HG03066 (cell line): Measurements from ENCODE around the gene SLC45A1.

Experiments
- ATAC-seq: cut with Tn5 transposase; IDR thresholded peaks from one replicate; pipeline ENCODE4 v1.9.1; 2021; ENCODE audit warnings: low read depth; ENCODE audit not compliant: unreplicated experiment

The SLC45A1 gene

GRCh38 chr1:8351693-8352470, 34.0 kb downstream of the SLC45A1 start:
- no peak for ATAC-seq

- no peak for ATAC-seq
Observed at GRCh38 chr1:8352471-8352845, 34.5 kb downstream of the SLC45A1 start.

DNA sequence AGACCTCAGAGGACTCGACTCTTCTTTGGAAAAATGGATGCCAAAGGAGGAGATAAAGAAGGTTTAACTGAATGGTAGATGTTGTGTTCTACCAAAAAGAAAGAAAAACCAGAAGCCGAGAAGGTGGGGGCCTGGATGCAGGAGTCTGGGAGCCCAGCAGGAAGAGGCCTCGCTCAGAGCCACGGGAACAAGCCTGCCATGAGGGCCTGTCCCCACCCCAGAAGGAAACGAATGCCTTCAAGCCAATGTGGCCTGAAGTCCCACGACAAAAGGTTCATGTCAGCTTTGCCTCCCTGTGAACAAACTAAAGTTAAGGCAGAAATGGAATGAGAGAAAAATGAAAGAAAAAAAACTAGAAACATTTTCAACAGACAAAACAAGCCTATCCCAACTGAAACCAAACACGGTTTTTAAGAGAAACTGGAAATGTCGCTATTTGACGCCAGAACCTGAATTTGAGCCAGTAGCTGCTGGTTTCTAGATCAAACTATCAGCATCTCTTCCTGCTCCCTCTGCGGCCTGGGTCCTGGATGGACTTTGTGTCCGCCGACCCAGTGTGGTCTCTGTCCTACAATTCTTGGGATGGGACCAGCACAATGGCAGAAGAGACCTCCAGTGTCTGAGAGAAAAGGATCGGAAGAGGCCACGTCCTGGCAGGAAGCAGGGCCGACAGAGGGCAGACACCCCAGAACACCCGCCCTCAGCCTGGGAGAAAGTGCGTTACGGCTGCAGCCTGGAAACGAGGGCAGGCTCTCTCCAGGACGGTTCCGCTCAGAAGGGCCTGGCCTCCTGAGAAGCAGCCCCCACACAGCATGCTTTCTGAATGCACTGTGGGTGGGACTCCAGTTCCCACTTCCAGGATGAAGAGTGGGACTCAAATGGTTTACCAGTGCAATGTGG, 35.2 kb downstream of the SLC45A1 start:
- no peak for ATAC-seq

GRCh38 chr1:8354038-8354437, 36.1 kb downstream of the SLC45A1 start:
- no peak for ATAC-seq

GRCh38 chr1:8355439-8356255, 37.7 kb downstream of the SLC45A1 start:
- no peak for ATAC-seq

GRCh38 chr1:8356256-8357209, 38.6 kb downstream of the SLC45A1 start:
- ATAC-seq: no peak

GRCh38 chr1:8357329-8358101, 39.6 kb downstream of the SLC45A1 start:
- ATAC-seq: no peak

DNA sequence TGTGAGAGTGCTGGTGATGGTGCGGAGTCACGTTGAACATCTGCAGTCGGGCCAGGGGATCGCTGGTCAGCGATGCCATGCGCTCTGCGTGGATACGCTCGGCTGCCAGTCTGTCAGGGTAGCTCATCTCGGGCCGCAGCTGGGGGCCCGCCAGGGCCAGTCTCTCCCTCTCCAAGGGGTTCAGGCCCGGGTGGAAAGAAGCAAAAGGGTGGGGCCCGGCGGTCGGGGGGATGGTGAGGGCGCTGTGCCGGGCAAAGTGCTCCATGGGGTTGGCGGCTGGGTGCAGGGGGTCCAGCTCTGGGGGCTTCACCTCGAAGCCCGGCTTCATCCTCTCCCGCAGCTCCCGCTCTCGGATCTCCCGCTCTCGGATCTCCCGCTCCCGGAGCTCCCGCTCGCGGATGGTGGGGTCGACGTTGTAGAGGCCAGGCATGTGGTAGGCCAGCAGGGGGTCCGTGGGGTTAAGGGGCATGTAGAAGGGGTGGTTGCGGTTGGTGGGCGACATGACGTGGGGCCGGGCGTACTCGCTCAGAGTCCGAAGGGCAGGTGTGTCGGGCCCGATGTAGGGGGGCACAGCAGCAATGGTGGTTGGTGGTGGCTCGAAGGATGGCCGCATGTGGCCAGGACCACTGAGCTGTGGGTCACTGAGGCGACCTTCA, 40.5 kb downstream of the SLC45A1 start:
- ATAC-seq: no peak

DNA sequence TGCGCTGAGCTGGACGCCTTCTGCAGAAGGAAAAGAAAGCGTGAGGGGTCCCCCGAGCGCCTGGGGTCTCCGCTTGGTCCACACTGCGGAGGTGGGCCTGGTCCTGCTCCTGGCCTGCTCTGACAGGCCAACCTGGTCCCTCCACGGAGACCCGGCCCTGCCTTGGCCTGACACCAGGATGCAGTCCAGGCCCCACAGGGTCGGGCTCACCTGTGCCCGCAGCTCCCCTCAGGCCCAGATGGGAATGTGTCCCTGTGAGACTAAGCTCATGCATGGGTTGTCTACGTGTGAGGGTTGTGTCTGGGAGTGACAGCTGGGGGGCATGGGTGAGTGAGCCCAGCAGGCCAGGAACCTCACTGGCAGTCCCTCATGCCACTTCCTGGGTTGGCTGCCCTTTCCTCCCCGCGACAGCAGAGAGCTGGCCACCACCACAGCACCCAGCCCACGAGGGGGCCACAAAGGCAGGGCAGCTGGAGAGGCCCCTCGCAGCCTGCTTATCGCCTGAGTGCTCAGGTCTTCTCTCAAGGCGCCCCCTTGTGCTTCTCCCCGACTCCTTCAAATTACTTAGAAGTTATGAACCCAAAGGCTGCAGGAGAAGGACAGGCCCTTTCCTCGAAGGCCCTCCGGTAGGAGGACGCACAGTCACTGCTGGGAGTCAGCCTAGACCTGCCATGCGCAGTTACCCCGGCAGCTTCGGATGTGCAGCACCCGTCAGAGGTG, 41.1 kb downstream of the SLC45A1 start:
- ATAC-seq: no peak

DNA sequence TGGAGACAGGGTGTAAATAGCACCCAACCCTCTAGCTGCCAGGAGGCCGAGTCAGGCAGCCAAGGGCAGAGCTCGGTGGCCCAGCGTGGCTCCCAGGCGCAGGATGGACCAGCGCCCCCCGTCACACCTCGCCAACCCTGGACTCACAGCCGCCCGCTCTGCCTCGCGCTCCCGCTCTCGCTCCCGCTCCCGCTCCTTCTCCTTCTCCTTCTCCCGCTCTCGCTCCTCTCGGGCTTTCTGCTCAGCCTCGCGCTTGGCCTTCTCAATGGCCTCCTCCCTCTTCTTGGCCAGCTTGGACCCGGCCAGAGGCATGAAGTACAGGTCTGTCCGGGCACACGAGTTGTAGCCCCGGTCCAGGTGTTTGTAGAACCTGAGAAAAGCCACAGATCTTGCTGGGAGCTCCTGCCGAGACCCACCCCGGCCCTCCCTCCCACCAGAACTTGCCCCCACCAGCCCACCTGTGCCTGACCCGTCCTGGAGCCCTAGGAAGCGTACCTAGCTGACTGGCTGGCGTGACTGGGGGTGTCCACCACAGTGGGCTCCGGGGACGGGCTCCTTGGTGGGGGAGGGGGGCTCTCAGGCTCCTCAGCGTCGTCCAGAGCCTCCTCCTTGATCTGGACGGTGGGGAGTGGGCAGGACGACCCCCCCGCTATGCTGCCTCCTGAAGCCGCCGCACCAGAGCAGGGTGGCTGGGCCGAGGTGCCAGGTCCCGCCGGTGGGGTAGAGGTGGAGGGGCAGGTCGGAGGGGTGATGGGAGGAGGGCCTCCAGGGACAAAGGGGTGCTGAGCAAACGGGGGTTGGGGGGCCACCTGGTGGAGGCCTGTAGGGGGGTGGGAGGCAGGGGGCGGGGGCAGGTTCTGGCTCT, 41.9 kb downstream of the SLC45A1 start:
- ATAC-seq: no peak

DNA sequence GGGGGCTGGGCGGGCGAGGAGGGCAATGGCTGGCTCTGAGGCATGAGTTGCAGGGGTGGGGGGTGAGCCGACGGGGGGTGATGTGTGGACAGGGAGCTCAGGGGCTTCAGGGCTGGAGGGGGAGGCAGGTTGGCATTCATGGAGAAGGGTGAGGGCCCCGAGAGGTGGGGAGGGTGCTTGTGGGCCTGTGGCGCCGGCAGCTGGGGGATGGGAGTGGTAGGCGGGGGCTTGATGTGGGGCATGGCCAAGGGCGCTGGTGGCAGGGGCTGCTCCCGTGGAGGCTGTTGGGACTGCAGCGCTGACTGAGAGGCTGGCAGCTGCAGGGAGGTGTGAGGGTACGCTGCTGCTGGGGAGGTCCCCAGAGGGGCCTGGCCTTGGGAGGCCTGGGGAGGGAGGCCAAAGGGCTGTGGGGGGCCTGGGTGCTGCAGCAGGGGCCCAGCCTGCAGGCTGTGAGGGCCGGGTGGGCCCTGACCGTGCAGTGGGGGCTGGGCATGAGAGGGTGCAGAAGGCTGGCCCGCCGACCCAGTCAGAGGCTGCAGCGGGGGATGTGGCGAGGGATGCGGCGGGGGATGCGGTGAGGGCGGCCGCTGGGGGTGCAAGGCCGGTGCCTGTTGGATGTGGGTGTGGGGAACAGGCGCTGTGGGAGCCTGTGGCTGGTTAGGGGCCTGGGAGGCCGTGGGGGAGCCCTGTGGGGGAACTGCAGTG, 42.7 kb downstream of the SLC45A1 start:
- no peak for ATAC-seq

DNA sequence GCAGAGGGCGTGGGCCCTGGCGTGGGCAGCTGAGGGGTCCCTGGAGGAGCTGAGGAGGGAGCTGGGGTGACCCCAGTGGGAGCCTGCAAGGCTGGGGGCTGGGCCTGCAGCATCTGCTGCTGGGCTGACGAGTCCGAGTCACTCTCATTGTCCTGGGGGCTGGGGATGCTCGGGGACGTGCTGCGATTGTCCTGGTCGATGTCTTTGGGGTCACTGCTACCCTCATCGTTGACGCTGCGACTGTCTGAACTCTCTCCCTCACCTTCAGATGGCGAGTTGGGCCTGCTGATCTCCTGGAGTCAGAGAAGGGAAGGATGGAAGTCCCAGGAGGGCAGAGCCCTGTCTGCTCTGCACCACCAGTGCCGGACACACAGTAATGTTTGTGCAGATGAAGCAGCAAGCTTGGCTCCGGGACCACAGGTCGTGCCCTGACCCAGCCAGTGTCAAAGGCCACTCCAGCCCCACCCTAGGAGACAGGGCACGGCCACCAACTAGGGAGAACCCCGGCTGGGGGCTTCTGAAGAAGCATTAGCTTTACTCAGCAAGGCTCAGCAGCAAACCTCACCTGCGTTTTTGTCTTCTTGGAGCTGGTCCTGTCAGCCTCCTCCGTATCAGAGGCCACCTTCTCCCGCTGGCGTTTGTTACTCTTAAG, 43.4 kb downstream of the SLC45A1 start:
- no peak for ATAC-seq

GRCh38 chr1:8362701-8363101, 44.8 kb downstream of the SLC45A1 start:
- no peak for ATAC-seq

DNA sequence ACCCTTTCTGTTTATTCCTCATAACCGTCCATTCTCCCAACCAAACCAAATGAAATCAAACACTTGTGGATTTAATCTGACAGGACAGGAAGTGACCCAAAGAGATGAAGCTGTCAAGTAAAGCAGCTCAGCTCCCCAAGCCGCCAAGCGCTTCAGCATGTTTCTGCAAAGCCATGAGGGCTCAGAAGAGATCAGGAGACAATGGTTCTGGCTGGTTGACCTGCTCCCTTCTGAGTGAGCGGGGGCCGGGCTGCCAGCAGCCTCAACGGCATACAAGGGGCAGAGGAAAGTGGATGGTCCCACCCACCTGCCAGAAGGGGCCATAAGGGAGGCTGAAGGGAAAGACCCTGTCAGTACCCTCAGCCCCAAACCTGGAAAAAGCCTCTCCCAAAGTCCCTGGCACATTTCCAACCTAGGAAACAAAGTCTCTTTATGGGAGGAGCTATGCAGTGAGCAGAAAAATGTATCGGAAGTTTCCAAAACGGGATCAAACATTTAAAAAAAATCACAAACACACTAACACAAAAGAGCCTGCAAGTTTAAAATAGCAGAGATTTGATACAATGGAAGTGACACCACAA, 45.4 kb downstream of the SLC45A1 start:
- ATAC-seq: no peak

GRCh38 chr1:8363767-8364301, 45.9 kb downstream of the SLC45A1 start:
- no peak for ATAC-seq
